SK-N-SH (cell line): Measurements from ENCODE around the gene GGCX.

ENCODE experiments used
- FOXM1 ChIP-seq: IDR thresholded peaks from 2 replicates; pipeline ENCODE4 v1.4.0; 2012; ENCODE audit warnings: low read depth, mild to moderate bottlenecking
- POLR2AphosphoS5 ChIP-seq: IDR thresholded peaks from 2 replicates; pipeline ENCODE4 v1.6.1; 2012; ENCODE audit warnings: low read depth, low read length
- RAD21 ChIP-seq: IDR thresholded peaks from 2 replicates; pipeline ENCODE4 v1.6.1; 2012; ENCODE audit warnings: mild to moderate bottlenecking, low read length
- RCOR1 ChIP-seq: fragments of 150-350 bp; IDR thresholded peaks from 2 replicates; pipeline ENCODE4 v1.6.1; 2017; ENCODE audit warnings: antibody characterized with exemption, low read length
- RXRA ChIP-seq: IDR thresholded peaks from 2 replicates; pipeline ENCODE4 v1.4.0; 2012; ENCODE audit warnings: low read depth, mild to moderate bottlenecking, borderline replicate concordance
- TEAD4 ChIP-seq: IDR thresholded peaks from 2 replicates; pipeline ENCODE4 v1.4.0; 2012; ENCODE audit warnings: mild to moderate bottlenecking, borderline replicate concordance; ENCODE audit not compliant: insufficient read depth
- YY1 ChIP-seq: IDR thresholded peaks from 2 replicates; pipeline ENCODE4 v1.4.0; 2012; ENCODE audit warnings: low read depth, mild to moderate bottlenecking
- TF ChIP-seq, protein P1 (sequence below): fragments of 200-600 bp; sonication (generic); IDR thresholded peaks from 2 replicates; pipeline ENCODE4 v1.6.1; 2017; ENCODE audit warnings: antibody characterized with exemption, mild to moderate bottlenecking, moderate library complexity

DNA sequence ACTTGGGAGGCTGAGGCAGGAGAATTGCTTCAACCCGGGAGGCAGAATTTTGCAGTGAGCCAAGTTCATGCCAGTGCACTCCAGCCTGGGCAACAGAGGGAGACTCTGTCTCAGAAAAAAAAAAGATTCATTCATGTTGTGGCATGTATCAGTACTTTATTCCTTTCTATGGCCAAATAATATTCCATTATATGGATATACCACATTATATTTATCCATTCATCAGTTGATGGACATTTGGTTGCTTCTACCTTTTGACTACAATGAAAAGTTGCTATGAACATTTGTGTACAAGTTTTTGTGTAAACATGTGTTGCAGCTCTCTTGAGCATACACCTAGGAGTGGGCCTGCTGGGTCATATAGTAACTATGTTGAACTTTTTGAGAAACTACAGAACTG lies 31.5 kb downstream of the GGCX start:
- TF ChIP-seq, protein P1, sequence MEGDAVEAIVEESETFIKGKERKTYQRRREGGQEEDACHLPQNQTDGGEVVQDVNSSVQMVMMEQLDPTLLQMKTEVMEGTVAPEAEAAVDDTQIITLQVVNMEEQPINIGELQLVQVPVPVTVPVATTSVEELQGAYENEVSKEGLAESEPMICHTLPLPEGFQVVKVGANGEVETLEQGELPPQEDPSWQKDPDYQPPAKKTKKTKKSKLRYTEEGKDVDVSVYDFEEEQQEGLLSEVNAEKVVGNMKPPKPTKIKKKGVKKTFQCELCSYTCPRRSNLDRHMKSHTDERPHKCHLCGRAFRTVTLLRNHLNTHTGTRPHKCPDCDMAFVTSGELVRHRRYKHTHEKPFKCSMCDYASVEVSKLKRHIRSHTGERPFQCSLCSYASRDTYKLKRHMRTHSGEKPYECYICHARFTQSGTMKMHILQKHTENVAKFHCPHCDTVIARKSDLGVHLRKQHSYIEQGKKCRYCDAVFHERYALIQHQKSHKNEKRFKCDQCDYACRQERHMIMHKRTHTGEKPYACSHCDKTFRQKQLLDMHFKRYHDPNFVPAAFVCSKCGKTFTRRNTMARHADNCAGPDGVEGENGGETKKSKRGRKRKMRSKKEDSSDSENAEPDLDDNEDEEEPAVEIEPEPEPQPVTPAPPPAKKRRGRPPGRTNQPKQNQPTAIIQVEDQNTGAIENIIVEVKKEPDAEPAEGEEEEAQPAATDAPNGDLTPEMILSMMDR: no peak
- TF ChIP-seq RXRA (no peak), YY1 (no peak), RAD21 (no peak), TEAD4 (no peak), POLR2AphosphoS5 (no peak), FOXM1 (no peak), RCOR1 (no peak)
